CD4-positive, alpha-beta T cell treated with Interleukin-4 for 1 hour (primary cell): ENCODE data around the gene KIAA0825.

ENCODE experiments used
- DNase-seq, 2 donors: peaks; one replicate each; pipeline ENCODE4 v3.0.0-alpha.2; 2020 to 2022

KIAA0825 gene, protein sequence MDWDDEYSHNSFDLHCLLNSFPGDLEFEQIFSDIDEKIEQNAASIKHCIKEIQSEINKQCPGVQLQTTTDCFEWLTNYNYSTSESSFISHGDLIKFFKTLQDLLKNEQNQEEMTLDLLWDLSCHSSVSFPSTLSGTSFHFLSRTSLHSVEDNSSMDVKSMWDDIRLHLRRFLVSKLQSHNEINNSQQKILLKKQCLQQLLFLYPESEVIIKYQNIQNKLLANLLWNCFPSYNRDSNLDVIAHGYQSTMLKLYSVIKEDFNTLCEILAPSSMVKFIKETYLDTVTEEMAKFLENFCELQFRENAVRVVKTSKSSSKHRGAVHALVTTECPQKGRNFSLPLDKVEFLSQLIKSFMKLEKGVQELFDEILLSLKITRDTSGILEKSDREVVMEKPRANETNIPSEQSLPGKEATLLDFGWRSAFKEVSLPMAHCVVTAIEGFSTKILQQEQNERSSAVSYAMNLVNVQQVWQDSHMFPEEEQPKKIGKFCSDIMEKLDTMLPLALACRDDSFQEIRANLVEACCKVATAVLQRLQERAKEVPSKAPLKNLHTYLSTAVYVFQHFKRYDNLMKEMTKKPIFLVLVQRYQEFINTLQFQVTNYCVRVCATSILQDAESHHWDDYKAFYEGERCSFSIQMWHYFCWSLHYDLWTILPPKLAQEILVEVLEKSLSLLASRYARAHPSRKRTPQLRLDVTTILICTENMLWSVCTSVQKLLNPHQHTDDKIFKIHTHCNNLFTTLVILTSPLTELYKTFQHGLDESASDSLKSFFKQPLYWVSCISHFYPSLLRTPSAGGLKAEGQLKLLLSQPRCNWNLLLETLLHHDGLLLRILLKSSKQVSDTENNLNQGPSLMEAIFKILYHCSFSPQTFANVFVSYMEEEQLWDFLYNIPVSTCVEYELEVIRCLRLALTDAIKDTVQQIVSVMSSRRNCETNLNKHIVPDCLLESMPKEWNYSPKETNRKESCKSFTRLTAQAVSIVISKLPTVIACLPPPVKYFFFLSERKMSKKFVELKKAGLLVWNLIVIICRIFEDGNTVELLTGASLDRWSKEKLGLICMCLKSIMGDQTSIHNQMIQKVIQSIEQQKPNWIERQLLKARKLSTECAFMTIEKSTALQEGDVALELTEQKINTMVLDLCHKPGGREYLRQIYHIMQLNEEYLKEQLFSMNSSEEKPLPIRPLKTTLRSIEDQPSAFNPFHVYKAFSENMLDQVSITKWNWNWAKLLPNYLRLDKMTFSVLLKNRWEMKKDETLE (N-terminal part only)

GRCh38 chr5:94618493-94619328, at the start of gene KIAA0825, which contains the start of gene SLF1:
TSS of gene KIAA0825 (minus strand) at chr5:94618604. CDS start at chr5:94537126, 81,478 bp downstream.
TSS of gene SLF1 (plus strand) at chr5:94618669. CDS start at chr5:94628811, 10,142 bp downstream.
- peak; percentile 82 to 87 for DNase-seq

DNA sequence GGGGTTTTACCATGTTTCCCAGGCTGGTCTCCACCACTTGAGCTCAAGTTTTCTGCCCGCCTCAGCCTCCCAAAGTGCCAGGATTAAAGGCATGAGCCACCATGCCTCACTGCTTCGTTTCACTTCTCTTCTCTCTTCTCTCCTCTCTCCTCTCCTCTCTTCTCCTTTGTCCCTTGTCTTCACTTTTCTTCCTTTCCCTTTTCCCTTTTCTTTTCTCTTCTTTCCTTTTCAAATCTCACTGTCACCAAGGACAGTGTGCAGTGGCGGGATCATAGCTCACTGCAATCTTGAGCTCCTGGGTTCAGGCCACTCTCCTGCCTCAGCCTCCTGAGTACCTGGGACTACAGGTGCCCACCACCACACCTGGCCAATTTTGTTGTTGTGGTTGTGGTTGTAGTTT, 49.5 kb upstream of the KIAA0825 start:
- DNase-seq = no peak

DNA sequence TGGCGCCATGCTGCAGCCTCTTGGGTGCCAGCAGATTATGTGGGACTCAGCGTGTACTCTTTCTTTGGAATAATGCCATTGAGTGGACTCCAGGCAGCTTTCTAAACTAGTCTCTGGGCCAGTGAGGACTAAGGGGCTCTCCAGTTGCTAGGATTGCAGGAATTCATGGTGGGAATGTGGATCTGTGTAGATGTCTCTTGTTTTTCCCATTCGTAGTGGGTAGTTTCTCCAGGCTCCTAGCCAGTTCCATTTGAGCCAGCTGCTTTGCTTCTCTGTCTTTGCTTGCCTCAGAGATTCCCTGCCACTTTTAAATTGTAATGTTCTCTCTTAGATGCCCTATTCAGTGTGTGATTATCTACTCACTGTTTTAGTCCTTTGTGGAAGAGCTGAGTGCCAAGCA, 42.7 kb upstream of the KIAA0825 start:
- DNase-seq = no peak

GRCh38 chr5:94660506-94660905, 42.1 kb upstream of the KIAA0825 start:
- DNase-seq = no peak

DNA sequence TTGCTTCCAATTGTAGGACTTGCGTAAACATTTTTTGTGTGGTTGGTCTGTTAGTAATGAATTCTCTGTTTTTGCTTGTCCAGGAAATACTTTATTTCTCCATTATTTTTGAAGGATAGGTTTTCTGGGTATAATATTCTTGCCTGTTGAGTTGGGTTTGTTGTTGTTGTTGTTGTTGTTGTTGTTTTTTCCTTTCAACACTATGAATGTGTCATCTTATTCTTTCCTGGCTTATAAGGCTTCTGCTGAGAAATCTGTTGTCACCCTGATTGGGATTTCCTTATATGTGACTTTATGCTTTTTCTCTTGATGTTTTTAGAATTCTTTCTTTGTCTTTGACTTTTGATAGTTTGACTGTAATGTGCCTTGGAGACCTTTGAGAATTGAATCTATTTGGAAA, 39.9 kb upstream of the KIAA0825 start:
- DNase-seq = no peak

DNA sequence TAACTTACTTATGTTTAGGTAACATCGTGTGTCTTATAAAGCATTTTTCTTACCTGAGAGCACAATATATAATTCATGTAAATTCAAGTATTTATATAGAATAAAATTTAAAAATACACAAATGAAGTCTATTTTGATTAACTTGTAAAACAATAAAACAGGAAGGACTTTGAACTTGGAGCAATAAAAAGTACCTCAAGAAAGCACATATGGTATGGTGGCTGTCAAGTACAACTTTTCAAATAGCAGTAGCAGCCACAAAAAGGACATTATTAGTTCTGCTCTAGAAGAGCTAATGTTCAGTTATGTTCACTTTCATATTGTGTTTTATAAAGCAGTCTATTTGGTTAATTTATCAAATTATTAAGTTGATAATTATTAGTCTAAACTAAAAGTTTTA, 31.5 kb upstream of the KIAA0825 start:
- no peak for DNase-seq

DNA sequence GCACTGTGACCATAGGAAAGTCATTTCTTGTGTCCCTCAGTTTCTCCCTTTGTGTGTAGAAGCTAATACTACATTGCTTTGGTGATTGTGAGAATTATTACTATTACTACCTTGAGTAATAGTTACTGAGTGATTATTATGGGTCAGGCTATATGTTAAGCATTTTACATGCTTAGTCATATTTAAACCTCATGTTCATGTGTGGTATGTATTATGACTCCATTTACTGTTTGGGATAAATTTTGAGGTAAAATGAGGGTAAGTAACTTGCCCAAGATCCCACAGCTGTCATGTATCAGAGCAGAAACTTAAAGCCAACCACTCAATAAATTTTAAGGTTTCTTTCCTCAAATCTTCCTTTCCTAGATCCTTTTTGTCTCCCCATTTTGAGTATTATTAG, 28.4 kb upstream of the KIAA0825 start:
- no peak for DNase-seq

- DNase-seq = no peak
These were observed 26.6 kb upstream of the KIAA0825 start for GRCh38 chr5:94645053-94645452.

DNA sequence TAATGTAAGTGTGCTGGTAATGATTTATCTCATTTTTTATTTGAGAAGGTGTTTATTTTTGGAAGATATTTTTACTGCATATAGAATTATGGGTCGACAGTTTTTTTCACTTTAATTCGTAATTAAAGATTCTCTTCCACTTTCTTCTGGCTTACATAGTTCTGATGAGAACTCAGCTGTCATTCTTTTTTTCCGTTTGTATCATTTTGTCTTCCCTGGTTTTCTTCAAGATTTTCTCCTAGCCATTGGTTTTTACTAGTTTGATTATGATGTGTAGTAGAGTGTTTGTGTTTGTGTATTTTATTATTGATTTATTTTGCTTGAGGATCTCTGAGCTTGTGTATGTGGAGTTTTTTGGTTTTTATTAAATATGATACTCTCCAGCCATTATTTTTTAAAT, 21.8 kb upstream of the KIAA0825 start:
- no peak for DNase-seq

DNA sequence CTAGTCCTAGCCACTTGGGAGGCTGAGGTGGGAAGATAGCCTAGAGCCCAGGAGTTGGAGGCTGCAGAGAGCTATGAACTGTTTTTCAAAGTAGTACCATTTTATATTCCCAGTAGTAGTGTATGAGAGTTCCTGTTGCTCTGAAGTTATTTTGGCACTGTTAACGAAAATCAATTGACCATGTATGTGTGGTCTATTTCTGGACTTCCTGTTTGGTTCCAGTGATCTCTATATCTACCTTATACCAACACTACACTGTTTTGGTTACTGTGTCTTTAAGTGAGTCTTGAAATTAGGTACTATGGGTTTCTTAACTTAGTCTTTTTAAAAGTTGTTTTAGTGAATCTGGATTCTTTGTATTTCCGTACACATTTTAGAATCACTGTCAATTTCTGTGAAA, 13.6 kb upstream of the KIAA0825 start:
- DNase-seq = no peak

- DNase-seq = no peak
These were observed 8.8 kb upstream of the KIAA0825 start for GRCh38 chr5:94627191-94627590.

DNA sequence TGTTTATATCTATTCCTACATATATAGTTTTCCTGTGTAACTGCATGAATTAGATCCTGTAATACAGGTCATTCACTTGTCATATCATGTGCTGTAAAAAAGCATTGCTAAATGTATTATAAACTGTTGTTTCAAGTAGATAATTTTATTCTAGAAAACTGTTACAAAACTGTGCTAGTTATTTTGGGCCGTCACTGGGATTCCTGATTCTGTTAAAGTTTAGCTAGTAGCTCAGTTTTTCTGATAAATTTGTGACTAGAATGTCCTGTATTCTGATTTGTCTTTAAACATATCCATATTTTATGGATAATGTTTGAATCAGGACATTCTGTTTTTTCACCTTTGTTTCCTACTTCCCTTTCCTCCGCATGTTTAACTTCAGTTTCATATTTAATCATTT, 5.5 kb upstream of the KIAA0825 start:
- DNase-seq = no peak

GRCh38 chr5:94623011-94623410, 4.6 kb upstream of the KIAA0825 start:
- DNase-seq = no peak

DNA sequence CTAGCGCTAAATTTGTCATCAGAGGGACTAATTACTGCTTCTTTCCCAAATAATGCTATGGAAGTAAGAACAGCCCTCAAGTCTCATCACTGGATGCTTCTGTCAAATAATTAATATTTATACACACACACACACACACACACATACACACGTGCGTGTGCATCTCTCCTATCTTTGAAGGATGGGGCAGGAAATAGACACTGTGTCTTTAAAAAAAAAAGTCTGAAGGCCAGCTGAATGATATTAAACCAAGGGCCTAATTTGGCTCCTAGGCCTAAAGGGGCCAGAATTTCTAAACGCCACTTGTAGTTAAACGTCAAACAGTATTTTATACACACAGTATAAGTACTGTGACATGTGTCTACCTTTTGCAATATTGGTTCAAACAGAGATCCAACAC, 3.4 kb upstream of the KIAA0825 start:
- no peak for DNase-seq

- DNase-seq = no peak
These were observed 1.9 kb upstream of the KIAA0825 start for GRCh38 chr5:94620256-94620655.

GRCh38 chr5:94618029-94618492, 343 bp downstream of the KIAA0825 start:
- DNase-seq = peak; percentile 17 to 41

- DNase-seq = no peak
These were observed 2.5 kb downstream of the KIAA0825 start for GRCh38 chr5:94615862-94616261.

DNA sequence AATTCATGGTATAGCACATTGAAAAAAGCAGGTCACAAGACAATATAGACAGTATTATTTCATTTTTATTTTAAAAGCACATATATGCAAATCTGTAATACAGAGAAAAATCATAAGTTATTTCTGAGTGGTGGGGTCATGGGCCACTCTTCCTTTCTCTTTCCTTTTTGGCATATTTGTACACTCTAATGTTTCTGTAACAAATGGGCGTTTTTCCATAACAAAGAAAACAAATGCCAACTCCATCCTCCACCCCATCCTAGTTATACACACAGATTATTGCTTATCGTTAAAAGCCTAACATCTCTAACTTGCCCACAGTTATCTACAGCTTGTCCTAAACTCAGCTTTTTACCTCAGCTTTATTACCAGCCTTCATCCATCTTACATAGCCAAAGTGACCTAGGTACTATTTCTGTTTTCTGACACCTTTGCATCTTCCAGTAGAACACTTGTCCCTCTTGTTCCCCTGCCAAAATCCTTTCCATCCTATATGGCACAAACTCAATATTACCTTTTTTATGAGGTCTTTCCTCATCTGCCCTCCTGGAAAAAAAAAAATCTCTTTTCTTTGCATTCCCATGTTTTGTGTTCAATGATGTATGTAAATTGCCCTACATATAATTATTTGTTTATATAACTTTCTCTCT, 4.1 kb downstream of the KIAA0825 start:
- no peak for DNase-seq

GRCh38 chr5:94613583-94613982, 4.8 kb downstream of the KIAA0825 start:
- peak in 1 of 2 donors; percentile 24 for DNase-seq

DNA sequence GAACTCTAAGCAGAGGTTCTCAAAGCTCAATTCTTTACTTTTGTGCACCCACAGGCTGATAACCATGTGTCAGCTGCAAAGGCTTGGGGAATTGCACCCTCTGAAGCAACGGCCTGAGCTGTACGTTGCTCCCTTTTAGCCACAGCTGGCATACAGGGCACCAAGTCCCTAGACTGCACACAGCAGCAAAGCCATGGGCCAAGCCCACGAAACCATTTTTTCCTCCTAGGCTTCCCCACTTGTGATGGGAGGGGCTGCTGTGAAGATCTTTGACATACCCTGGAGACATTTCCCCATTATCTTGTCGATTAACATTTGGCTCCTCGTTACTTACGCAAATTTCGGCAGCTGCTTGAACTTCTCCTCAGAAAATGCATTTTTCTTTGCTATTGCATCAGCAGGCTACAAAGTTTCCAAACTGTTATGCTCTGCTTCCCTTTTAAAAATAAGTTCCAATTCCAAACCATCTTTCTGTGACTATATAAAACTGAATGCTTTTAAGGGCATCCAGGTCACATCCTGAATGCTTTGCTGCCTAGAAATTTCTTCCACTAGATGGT, 23.0 kb downstream of the KIAA0825 start:
- no peak for DNase-seq
